Smooth muscle cell of the brain vasculature (primary cell): ENCODE data around the gene BPIFB3.
A peak's percentile ranks its signal among the peaks of the same experiment; 100 is the strongest.
"Not testable (repeated sequence)": the region's sequence is repeated elsewhere in the genome, so short reads cannot be mapped to it uniquely, and the experiment has no call there.

Experiments used
- DNase-seq: peaks from one replicate; pipeline ENCODE4 v3.0.0-alpha.2; 2012; ENCODE audit warnings: low read depth, low spot score

The BPIFB3 gene

DNA sequence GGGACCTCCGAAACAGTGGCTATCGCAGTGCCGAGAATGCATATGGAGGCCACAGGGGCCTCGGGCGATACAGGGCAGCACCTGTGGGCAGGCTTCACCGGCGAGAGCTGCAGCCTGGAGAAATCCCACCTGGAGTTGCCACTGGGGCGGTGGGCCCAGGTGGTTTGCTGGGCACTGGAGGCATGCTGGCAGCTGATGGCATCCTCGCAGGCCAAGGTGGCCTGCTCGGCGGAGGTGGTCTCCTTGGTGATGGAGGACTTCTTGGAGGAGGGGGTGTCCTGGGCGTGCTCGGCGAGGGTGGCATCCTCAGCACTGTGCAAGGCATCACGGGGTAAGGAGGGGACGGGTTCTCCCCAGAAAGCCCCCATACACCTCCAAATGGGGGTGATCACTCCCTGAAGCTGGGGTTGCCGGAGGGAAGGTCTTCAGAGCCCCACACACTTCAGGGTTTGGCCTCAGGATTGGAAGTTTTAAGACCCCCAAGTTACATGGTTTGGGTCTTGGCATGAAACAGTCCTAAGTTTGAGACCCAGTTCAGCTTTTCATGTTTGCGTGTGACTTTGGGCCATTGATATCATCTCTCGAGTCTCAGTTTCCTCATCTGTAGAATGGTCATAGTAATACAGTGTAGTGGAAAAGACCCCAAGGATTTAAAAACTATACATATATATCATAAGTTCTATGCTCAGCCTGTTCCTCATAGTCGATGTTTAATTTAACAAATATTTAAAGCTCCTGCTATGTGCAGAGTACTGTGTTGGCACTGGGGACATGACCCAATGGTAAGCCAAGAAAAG, 30.0 kb downstream of the BPIFB3 start:
- no peak for DNase-seq

DNA sequence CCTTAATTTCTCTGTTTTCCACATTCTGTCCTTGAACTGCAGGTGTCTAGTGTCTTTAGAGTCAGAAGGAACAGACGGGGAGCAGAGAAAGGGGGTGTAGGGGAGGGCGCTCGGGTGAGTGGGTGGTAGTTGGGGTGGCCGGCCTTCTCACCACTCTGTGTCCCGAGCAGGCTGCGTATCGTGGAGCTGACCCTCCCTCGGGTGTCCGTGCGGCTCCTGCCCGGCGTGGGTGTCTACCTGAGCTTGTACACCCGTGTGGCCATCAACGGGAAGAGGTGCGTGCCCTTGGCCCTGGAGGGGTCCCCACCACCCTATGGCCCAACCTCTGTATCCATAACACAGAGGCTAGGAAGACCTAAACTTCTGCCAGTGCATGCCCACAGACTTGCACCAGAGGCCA, 31.0 kb downstream of the BPIFB3 start:
- DNase-seq, result no peak

DNA sequence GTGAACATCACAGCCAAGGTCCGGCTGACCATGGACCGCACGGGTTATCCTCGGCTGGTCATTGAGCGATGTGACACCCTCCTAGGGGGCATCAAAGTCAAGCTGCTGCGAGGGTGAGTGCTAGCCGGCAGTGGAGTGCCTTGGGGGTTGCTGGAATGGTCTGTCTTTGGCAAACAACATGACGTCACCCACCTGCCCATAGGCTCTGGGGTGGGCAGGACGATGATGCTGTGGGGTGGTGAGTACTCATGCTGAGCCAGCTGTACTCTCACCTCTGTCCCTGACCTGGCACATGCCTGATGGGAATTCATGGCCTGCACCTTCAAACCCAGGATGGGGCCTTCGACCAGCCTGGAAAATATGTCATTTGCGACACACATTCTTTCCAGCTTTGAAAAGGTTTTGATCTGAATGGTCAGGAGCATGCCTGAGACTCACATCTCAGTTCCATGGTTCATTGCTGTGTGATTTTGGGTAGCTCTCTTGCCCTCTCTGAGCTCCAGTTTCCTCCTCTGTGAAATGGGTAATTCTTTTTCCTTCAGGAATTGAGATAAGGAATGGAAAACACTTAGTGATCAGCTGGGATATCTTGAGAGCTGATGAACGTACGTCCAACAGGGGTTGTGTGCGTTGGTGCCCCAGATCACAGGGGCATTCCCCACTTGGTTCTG, 32.5 kb downstream of the BPIFB3 start:
- no peak for DNase-seq

DNA sequence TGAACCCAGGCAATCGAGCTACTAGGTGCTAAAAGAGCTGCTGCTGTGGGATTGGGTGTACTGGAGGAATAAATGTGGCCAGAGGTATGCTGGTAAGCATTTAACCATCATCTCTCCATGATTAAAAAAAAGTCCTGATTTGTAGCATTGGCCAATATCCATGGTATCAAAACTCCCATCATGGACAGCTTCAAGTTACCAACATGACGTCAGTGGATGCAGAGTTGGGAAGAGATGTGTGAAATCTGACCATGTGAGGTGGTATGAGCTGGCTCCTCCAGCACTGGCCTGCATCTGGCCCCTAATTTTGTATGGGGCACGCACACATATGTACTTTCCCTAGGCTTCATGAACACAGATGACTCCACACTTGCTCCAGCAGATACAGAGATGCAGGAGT, 37.4 kb downstream of the BPIFB3 start:
- no peak for DNase-seq

DNA sequence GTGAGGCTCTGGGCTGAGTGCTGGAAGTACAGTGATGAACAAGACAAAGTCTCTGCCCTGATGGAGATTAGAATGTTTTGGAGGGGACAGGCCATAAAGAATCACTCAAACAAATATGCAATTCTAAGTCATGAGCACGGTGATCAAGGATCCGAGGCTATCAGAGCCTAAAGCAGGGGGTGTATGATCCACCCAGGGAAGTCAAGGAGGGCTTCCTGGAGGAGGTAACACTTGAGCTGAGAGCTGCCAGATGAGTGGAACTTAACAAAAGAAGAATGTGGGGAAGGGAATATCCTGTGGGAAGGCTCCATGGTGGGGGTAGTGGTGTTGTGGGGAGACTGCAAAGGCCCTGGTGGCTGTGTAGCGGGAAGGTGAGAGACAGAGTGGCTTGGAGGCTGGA, 38.0 kb downstream of the BPIFB3 start:
- no peak for DNase-seq

DNA sequence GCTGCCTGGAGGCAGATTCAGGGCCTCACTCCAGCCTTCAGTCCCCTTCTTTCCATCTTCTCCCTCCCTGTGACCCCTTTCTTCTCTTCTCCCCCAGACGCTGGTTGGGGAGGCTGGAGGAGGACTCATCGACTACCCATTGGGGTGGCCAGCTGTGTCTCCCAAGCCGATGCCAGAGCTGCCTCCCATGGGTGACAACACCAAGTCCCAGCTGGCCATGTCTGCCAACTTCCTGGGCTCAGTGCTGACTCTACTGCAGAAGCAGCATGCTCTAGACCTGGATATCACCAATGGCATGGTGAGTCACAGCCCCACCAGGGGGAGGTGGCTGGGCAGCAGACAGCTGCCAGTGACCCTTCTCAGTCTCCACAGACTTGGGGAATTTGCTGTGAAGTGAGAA, 38.7 kb downstream of the BPIFB3 start:
- DNase-seq, result no peak

DNA sequence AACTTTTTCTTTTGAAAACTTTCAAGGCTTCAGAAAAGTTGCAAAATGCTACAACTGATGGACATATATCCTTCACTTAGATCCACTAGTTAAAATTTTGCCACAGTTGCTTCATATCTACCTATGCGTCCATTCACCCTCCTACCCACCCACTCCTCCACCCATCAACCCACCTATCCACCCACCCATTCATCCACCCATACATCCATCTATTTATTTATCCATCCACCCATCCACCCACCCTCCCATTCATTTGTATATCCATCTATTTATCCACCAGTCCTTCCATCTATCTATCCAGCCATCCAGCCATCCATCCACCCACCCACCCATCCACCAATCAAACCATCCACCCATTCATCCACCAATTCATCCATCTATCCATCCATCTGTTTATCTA, 39.4 kb downstream of the BPIFB3 start:
- DNase-seq, result no peak

DNA sequence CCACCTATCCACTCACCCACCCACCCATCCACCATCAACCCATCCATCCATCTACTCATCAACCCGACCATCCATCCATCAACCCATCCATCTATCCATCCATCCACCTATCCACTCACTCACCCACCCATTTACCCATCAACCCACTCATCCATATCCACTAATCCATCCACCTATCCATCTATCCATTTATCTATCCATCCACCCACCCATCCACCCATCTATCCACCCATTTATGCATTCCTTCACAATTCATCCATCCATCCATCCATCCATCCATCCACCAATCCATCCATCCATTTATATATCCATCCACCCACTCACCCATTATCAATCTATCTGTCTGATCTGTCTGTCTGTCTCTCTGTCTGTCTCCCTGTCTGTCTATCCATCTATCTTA, 39.9 kb downstream of the BPIFB3 start:
- no peak for DNase-seq

DNA sequence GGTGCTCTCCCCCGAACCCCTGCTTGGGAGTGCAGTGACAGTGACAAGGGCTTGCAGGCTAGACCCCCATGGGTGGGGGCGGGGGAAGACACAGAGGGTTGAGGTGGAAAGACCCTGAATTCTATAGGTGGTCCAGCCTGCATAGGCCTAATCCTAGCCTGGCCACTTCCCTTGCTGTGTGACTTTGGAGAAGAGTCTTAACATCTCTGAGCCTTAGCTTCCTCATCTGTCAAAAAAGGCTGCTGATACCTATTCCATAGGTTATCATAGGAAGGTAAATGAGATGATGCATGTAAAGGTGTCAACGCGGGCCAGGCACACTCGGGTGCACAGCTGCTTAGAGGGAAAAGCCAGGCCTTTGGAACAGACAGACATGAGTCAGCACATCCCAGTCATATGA, 41.5 kb downstream of the BPIFB3 start:
- DNase-seq, result no peak

DNA sequence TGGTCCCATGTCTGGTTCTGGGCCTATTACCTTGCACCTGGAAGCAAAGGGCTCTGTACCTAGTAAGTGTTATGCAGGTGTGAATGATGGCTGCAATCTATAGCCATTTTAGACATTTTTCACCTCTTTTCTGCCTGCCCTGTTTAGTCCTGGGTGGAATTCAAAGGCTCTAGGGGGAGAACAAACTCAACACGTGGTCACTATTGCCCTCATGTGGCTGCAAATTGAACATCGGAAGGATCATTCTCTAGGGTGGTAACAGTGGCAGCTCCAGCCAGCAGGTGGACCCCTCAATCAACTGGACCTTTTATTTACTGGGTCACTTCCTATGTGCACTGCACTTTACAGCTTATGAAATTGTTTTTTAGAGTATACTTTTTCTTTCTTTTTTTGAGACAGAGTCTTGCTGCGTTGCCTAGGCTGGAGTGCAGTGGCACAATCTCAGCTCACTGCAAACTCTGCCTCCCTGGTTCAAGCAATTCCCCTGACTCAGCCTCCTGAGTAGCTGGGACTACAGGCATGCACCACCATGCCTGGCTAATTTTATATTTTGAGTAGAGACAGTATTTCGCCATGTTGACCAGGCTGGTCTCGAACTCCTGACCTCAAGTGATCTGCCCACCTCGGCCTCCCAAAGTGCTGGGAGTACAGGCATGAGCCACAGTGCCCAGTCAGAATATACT, 42.3 kb downstream of the BPIFB3 start:
- DNase-seq, result peak; percentile 20

DNA sequence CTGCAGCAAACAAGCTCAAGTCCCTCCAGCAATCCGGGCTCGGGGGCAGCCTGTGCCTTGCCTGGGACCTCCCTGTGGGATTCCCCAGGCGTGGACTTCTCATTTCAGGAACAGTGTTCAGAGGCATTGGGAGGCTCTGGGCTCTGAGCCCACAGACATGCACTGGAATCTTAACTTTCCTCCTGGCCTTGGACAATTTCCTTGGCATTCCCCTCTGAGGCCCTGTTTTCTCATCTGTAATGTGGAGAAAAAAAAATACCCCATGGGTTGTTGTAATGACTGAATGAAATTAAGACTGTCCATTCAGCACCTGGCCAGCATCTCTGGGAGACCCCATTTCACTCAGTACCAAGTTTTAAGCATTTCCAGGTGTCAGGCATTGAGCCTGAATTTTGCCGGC, 43.3 kb downstream of the BPIFB3 start:
- no peak for DNase-seq

DNA sequence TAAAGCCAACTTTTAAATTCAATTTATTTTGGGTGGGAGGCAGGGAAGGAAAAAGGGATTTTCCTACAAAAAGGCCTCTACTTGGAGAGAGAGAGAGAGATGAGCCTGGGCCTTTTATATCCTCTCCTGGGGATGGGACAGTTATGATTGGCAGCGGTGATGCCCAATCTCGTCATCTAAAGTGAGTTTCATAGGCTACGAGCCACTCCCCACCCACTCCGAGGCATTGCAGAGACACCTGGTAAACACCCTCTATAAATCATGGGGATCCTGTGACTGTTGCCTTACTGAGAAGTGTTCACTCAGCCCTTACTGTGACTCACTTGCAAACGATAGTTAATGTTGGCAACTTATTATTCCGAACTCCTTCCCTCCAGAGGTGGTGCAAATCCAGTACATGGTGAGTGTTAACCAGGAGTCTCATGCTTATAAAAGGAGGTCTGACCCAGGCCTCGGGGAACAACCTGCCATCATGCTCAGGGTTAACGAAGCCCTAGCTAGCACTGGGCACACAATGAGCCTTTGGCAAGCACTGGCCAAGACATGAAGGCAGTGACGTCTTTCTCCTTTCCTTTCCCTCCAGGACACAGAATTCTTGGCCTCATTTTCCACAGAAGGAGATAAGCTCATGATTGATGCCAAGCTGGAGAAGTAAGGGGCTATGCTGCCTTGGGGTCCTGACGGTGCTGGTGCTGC, 46.3 kb downstream of the BPIFB3 start:
- DNase-seq, result no peak

DNA sequence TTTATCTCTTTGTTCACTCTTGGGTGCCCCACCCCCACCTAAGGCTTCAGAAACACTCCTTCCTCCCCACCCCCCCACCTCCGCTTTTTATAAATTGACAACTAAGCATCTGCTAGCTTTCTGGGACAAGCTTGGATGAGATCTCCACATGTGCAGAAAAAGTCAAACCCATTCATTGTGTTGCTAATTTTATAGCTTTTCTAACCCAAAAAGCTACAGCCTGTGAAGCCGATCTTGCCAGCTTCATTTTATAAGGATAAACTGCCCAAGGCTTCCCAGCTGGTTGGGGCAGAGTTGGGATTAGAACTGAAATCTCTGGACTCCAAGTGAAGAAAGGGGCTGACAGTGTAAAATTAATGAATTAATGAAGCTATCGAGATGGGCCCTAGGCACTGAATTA, 49.9 kb downstream of the BPIFB3 start:
- no peak for DNase-seq

DNA sequence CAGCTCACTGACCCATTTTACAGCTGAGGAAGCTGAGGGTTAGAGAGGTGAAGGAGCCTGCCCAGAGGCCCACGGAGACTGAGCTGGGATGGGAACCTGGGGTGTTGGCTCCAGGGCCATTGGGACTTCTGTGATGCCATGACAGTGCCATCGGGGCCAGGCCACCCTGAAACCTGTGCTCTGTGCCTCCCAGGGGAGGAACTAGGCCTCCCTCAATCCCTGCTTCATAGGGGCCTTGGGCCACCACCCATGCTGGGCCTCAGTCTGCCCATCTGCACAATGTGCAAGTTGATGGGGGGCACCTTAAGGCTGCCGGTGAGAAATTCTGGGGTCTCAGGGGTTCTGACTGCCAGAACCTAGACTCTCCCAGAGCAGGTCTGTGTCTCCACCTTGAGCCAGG, 50.6 kb downstream of the BPIFB3 start:
- no peak for DNase-seq

DNA sequence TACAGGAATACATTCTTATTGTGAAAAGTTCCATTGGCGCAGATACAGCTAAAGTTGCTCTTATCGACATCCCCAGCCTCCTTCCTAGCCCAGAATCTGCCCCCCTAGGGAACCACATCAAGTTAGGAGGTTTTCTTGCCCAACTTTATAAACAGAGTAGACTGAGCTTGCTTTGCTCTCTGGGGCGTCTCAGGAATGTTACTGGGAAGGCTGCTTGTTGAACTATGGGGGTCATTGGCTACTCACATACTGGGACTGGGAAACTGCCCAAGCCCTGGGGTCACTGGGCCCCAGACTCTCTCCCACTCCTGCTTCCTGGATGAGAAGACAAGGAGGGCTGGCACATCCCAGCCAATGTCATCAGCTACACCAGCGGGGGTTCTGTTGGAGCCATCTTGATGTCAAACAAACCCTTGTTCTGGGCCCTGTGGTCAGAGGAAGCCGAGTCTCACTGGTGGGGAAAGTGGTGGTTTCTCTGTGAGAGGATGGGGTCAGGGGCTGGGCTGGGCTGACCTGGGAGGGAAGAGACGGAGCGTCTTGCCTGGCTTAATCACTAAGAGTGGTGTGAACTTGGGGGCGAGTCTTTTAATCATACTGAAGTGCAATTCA, 51.7 kb downstream of the BPIFB3 start:
- DNase-seq, result no peak

DNA sequence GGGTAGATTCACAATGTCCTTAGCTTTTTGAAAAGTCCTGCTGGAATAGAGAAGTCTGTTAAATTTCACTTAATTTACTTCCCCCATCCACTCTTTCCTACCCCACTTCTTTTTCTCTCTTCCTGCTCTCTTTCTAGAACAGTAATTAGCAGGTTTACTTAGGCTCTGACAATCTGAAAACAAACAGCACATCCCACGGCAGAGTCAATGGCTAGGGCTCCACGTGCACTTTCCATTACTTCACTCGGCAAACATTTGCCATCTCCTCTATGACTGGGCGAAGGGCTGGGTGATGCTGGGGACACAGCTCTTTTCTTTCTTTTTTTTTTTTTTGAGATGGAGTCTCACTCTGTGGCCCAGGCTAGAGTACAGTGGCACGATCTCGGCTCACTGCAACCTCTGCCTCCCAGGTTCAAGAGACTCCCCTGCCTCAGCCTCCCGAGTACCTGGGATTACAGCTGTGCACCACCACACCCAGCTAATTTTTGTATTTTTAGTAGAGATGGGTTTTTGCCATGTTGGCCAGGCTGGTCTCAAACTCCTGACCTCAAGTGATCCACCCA, 52.4 kb downstream of the BPIFB3 start:
- DNase-seq, result not testable (repeated sequence)

DNA sequence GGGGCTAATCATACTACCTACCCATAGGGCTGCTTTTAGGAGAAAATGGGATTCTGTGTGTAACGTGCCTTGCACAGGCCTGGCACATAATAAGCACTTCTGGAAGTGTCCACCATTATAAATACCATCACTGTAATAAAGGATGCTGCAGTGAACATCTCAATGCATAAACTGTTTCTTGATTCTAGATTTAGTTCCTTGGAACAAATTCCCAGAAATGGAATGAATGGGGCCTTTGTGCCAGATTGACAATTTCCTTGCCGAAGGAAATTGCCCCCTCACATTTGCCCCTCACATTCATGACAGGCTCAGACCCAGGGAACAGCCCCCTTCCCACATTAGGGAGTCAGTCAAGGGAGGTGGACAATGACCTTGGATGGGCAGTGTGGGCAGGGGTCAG, 55.0 kb downstream of the BPIFB3 start:
- DNase-seq, result no peak

DNA sequence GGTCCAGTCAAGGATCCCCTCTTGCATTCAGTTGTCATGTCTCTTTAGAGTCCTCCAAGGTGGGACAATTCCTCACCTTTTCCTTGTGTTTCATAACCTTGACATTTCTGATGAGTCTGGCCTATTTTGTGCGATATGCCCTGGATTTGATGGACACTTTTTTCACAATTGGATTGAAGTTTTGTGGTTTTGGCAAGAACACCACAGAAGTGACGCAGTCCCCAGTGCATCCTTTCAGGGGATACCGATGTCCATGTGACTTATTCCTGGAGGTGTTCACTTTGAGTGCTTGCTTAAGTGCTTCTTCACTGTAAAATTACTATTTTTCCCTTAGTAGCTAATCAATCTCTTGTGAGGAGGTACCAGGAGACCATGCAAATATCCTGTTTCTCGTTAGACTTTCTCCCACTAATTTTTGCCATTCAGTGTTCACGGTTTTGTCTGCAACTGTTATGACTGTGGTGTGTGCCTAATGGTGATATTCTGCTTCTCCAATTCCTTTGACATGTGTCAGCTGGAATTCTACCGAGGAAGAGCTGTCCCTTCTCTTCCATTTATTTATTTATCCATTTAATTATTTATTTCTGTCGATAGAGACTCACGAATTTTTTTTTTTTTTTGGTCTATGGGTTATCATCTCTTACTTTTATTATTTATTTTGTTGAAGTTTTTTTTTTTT, 56.6 kb downstream of the BPIFB3 start:
- DNase-seq, result no peak

DNA sequence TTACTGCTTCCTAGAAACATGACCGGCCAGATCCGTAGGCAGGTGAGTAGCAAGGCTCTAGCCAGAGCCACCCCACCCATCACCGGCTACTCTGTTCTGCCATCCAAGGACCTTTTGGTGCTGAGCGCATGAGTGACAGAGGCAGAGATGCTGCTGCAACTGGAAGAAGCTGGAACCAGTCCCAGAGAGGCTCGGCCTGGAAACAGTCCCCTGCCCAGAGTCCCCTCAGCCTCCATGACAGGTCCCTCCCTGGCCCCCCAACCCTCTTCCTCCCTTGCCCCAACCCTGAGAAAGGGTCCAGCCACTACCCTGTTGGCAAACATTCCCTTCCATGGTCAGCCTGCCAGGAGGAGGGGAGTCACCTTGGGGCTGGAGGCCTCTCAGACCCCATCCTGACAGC, 57.6 kb downstream of the BPIFB3 start:
- no peak for DNase-seq

DNA sequence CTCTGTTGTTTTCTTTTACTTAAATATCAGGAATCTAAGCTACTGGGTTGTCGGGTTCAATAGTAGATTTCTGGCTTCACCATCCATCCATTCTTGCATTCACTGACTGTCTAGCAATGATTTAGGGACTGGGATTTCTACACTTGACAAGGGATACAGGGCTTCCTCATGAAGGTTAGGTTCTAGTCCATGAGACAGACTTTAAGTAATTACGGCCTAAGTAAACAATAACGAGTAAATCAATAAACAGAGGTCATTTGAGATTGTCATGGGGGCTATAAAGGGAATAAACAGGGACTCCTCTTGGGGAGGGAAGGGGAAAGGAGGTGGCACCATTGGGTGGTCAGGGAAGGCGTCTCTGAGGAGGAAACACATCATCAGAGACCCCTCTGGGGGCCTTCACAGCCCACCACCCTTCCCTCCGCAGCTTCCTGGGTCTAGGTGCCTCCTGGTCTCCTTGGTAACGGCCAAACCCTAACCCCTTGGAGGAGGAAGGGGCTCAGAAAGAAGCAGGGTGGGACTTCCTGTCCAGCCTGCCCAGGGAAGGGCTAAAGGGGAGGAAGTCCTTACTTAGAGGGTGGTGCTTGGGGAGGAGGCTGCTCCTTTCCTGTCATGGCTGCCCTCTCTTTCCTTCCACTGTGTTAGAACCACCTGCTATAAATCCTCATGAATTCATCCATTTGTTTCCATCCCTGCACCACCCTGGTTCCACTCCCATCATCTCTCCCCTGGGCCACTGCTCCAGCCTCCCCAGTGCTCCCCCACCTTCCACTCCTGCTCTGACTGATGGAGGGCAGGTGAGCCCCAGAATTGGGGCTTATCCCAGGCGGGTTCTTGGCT, 59.1 kb downstream of the BPIFB3 start:
- no peak for DNase-seq
